WTC11 (cell line): ENCODE results near the gene LRMDA. TPM values are rescaled to one million over a fixed set of nuclear protein-coding genes. Genes with fewer than 3 reads are reported as not detected.

Experiments
- ATAC-seq: fragments of 200-7000 bp; cut with Tn5 transposase; 2 replicates; pipeline ENCODE4 v1.10.0; 2021; ENCODE audit warnings: mild to moderate bottlenecking, moderate library complexity
- CTCF ChIA-PET: fragments of 300-600 bp; sonication (Branson Sonifier 250); formaldehyde crosslinking; loops from one replicate; lab custom pipeline; 2021; ENCODE audit warnings: antibody characterized with exemption; lab: Charles Lee
- POLR2A ChIA-PET: fragments of 350-600 bp; sonication (Branson Sonifier 250); formaldehyde crosslinking; loops from one replicate; lab custom pipeline; 2021; ENCODE audit warnings: antibody characterized with exemption; lab: Charles Lee
- DNase-seq: peaks from one replicate; pipeline ENCODE4 v3.0.0; 2021; ENCODE audit warnings: low spot score
- H3K27ac Mint-ChIP-seq: 2 replicates; pipeline ENCODE4 v1.8.0; 2021; ENCODE audit warnings: mixed read lengths
- H3K27me3 Mint-ChIP-seq: 2 replicates; pipeline ENCODE4 v1.8.0; 2021; ENCODE audit warnings: low read depth, mild to moderate bottlenecking, moderate library complexity, mixed read lengths
- H3K36me3 Mint-ChIP-seq: 2 replicates; pipeline ENCODE4 v1.8.0; 2021; ENCODE audit warnings: mixed read lengths
- H3K4me1 Mint-ChIP-seq: 2 replicates; pipeline ENCODE4 v1.8.0; 2022; ENCODE audit warnings: mixed read lengths
- H3K4me3 Mint-ChIP-seq: 2 replicates; pipeline ENCODE4 v1.8.0; 2021; ENCODE audit warnings: mild to moderate bottlenecking, moderate library complexity, mixed read lengths
- H3K9me3 Mint-ChIP-seq: 2 replicates; pipeline ENCODE4 v1.8.0; 2021; ENCODE audit warnings: mixed read lengths
- ATF1 ChIP-seq: sonication (generic); formaldehyde crosslinking; IDR thresholded peaks from 2 replicates; pipeline ENCODE4 v1.8.1; 2023; ENCODE audit warnings: mild to moderate bottlenecking, moderate library complexity, missing genetic modification reagents
- CREM ChIP-seq: sonication (generic); formaldehyde crosslinking; IDR thresholded peaks from 2 replicates; pipeline ENCODE4 v1.8.1; 2022; ENCODE audit warnings: mild to moderate bottlenecking, missing genetic modification reagents, moderate library complexity
- ETV6 ChIP-seq: sonication (generic); formaldehyde crosslinking; IDR thresholded peaks from 2 replicates; pipeline ENCODE4 v1.8.1; 2022; ENCODE audit warnings: mild to moderate bottlenecking, missing genetic modification reagents
- JUN ChIP-seq: sonication (generic); formaldehyde crosslinking; IDR thresholded peaks from 2 replicates; pipeline ENCODE4 v1.8.0; 2023; ENCODE audit warnings: mild to moderate bottlenecking, missing genetic modification reagents
- OVOL2 ChIP-seq: fragments of 250-450 bp; sonication (Bioruptor Pico); IDR thresholded peaks from 2 replicates; pipeline ENCODE4 v1.9.0; 2021; ENCODE audit warnings: mild to moderate bottlenecking, borderline replicate concordance
- RELA ChIP-seq: sonication (generic); formaldehyde crosslinking; IDR thresholded peaks from 2 replicates; pipeline ENCODE4 v1.8.1; 2022; ENCODE audit warnings: missing genetic modification reagents, mild to moderate bottlenecking, borderline replicate concordance
- SMAD3 ChIP-seq: sonication (generic); formaldehyde crosslinking; IDR thresholded peaks from 2 replicates; pipeline ENCODE4 v1.8.0; 2022; ENCODE audit warnings: missing genetic modification reagents, mild to moderate bottlenecking, borderline replicate concordance
- SP1 ChIP-seq: sonication (generic); formaldehyde crosslinking; conservative IDR thresholded peaks from 2 replicates; pipeline ENCODE4 v1.8.1; 2022; ENCODE audit warnings: missing genetic modification reagents
- TCF7 ChIP-seq: sonication (generic); formaldehyde crosslinking; IDR thresholded peaks from 2 replicates; pipeline ENCODE4 v1.8.0; 2022; ENCODE audit warnings: mild to moderate bottlenecking, low read depth, missing genetic modification reagents, moderate library complexity
- TEAD4 ChIP-seq: sonication (generic); formaldehyde crosslinking; IDR thresholded peaks from 2 replicates; pipeline ENCODE4 v1.8.0; 2022; ENCODE audit warnings: mild to moderate bottlenecking, missing genetic modification reagents
- ZNF263 ChIP-seq: sonication (generic); formaldehyde crosslinking; IDR thresholded peaks from 2 replicates; pipeline ENCODE4 v1.8.1; 2022; ENCODE audit warnings: low read depth, mild to moderate bottlenecking, moderate library complexity, missing genetic modification reagents
- total RNA-seq: library from RNA; stranded (reverse); gene quantifications from 3 replicates; pipeline ENCODE4 v1.2.3, GENCODE V29; 2021
- TF ChIP-seq, protein P1 (sequence below): sonication (generic); formaldehyde crosslinking; IDR thresholded peaks from 2 replicates; pipeline ENCODE4 v1.8.1; 2023; ENCODE audit warnings: mild to moderate bottlenecking, moderate library complexity, missing genetic modification reagents
- TF ChIP-seq, protein P2 (sequence below): sonication (generic); formaldehyde crosslinking; conservative IDR thresholded peaks from 2 replicates; pipeline ENCODE4 v1.8.1; 2022; ENCODE audit warnings: mild to moderate bottlenecking, missing genetic modification reagents
- TF ChIP-seq, protein P3 (sequence below): sonication (generic); formaldehyde crosslinking; IDR thresholded peaks from 2 replicates; pipeline ENCODE4 v1.8.0; 2023; ENCODE audit warnings: missing genetic modification reagents
- TF ChIP-seq, protein P4 (sequence below): sonication (generic); formaldehyde crosslinking; IDR thresholded peaks from 2 replicates; pipeline ENCODE4 v1.8.0; 2022; ENCODE audit warnings: missing genetic modification reagents
- TF ChIP-seq, protein P5 (sequence below): fragments of 250-450 bp; sonication (Bioruptor Pico); IDR thresholded peaks from 2 replicates; pipeline ENCODE4 v1.9.0; 2021; ENCODE audit warnings: mild to moderate bottlenecking, borderline replicate concordance
- TF ChIP-seq, protein P6 (sequence below): sonication (generic); formaldehyde crosslinking; IDR thresholded peaks from 2 replicates; pipeline ENCODE4 v1.8.0; 2022; ENCODE audit warnings: mild to moderate bottlenecking, missing genetic modification reagents
- TF ChIP-seq, protein P7 (sequence below): fragments of 250-450 bp; sonication (Bioruptor Pico); IDR thresholded peaks from 2 replicates; pipeline ENCODE4 v1.9.0; 2021; ENCODE audit warnings: mild to moderate bottlenecking
- TF ChIP-seq, protein P8 (sequence below): sonication (generic); formaldehyde crosslinking; IDR thresholded peaks from 2 replicates; pipeline ENCODE4 v1.8.0; 2022; ENCODE audit warnings: mild to moderate bottlenecking, missing genetic modification reagents

Gene LRMDA
- total RNA-seq, 1 experiment from 2014 or later: 0.92 TPM

DNA sequence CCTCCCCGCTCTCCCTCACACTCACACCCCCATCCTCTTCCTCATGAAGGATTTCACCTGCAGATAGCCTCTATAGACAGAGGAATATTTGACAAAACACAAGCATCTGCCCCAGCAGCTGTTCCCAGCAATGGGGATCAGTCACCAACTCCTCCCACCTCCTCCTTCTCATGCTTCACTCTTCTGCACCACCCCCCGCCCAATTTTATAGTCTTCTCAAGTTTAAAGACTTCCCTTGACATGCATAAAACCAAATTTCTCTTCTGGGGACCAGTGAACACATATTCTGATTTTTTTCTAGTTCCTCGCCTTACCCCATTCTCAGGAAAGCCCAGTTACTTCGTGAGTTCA, 654.4 kb downstream of the LRMDA start:
- H3K27ac Mint-ChIP-seq: no peak overlapping the region

More for the DNA sequence above, 654.4 kb downstream of the LRMDA start:
- no peak for DNase-seq
- Mint-ChIP-seq H3K9me3 (peaks cover 9% of the 10 kb centered on the region), H3K4me1 (peaks cover 67% of the 10 kb centered on the region)
- CTCF ChIA-PET: interaction anchor here (2.8 to 3.6 kb wide), 2 partner anchors 49 to 218 kb away, joined by 17 to 29 read pairs; no protein-coding TSS in a partner anchor
- ATAC-seq: no peak
- TF ChIP-seq OVOL2 (CRISPR knock-in tag) (no peak), SMAD3 (CRISPR knock-in tag) (no peak), JUN (CRISPR knock-in tag) (no peak), ETV6 (CRISPR knock-in tag) (no peak), ATF1 (CRISPR knock-in tag) (no peak), TEAD4 (CRISPR knock-in tag) (no peak), ZNF263 (CRISPR knock-in tag) (no peak), CREM (CRISPR knock-in tag) (no peak), SP1 (CRISPR knock-in tag) (no peak), RELA (CRISPR knock-in tag) (no peak), TCF7 (CRISPR knock-in tag) (no peak)
- TF ChIP-seq, protein P1, sequence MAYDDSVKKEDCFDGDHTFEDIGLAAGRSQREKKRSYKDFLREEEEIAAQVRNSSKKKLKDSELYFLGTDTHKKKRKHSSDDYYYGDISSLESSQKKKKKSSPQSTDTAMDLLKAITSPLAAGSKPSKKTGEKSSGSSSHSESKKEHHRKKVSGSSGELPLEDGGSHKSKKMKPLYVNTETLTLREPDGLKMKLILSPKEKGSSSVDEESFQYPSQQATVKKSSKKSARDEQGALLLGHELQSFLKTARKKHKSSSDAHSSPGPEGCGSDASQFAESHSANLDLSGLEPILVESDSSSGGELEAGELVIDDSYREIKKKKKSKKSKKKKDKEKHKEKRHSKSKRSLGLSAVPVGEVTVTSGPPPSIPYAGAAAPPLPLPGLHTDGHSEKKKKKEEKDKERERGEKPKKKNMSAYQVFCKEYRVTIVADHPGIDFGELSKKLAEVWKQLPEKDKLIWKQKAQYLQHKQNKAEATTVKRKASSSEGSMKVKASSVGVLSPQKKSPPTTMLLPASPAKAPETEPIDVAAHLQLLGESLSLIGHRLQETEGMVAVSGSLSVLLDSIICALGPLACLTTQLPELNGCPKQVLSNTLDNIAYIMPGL (CRISPR knock-in tag): no peak
- TF ChIP-seq, protein P2, sequence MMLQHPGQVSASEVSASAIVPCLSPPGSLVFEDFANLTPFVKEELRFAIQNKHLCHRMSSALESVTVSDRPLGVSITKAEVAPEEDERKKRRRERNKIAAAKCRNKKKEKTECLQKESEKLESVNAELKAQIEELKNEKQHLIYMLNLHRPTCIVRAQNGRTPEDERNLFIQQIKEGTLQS (CRISPR knock-in tag): no peak
- TF ChIP-seq, protein P3, sequence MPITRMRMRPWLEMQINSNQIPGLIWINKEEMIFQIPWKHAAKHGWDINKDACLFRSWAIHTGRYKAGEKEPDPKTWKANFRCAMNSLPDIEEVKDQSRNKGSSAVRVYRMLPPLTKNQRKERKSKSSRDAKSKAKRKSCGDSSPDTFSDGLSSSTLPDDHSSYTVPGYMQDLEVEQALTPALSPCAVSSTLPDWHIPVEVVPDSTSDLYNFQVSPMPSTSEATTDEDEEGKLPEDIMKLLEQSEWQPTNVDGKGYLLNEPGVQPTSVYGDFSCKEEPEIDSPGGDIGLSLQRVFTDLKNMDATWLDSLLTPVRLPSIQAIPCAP (CRISPR knock-in tag): no peak
- TF ChIP-seq, protein P4, sequence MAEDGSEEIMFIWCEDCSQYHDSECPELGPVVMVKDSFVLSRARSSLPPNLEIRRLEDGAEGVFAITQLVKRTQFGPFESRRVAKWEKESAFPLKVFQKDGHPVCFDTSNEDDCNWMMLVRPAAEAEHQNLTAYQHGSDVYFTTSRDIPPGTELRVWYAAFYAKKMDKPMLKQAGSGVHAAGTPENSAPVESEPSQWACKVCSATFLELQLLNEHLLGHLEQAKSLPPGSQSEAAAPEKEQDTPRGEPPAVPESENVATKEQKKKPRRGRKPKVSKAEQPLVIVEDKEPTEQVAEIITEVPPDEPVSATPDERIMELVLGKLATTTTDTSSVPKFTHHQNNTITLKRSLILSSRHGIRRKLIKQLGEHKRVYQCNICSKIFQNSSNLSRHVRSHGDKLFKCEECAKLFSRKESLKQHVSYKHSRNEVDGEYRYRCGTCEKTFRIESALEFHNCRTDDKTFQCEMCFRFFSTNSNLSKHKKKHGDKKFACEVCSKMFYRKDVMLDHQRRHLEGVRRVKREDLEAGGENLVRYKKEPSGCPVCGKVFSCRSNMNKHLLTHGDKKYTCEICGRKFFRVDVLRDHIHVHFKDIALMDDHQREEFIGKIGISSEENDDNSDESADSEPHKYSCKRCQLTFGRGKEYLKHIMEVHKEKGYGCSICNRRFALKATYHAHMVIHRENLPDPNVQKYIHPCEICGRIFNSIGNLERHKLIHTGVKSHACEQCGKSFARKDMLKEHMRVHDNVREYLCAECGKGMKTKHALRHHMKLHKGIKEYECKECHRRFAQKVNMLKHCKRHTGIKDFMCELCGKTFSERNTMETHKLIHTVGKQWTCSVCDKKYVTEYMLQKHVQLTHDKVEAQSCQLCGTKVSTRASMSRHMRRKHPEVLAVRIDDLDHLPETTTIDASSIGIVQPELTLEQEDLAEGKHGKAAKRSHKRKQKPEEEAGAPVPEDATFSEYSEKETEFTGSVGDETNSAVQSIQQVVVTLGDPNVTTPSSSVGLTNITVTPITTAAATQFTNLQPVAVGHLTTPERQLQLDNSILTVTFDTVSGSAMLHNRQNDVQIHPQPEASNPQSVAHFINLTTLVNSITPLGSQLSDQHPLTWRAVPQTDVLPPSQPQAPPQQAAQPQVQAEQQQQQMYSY (CRISPR knock-in tag): no peak
- TF ChIP-seq, protein P5, sequence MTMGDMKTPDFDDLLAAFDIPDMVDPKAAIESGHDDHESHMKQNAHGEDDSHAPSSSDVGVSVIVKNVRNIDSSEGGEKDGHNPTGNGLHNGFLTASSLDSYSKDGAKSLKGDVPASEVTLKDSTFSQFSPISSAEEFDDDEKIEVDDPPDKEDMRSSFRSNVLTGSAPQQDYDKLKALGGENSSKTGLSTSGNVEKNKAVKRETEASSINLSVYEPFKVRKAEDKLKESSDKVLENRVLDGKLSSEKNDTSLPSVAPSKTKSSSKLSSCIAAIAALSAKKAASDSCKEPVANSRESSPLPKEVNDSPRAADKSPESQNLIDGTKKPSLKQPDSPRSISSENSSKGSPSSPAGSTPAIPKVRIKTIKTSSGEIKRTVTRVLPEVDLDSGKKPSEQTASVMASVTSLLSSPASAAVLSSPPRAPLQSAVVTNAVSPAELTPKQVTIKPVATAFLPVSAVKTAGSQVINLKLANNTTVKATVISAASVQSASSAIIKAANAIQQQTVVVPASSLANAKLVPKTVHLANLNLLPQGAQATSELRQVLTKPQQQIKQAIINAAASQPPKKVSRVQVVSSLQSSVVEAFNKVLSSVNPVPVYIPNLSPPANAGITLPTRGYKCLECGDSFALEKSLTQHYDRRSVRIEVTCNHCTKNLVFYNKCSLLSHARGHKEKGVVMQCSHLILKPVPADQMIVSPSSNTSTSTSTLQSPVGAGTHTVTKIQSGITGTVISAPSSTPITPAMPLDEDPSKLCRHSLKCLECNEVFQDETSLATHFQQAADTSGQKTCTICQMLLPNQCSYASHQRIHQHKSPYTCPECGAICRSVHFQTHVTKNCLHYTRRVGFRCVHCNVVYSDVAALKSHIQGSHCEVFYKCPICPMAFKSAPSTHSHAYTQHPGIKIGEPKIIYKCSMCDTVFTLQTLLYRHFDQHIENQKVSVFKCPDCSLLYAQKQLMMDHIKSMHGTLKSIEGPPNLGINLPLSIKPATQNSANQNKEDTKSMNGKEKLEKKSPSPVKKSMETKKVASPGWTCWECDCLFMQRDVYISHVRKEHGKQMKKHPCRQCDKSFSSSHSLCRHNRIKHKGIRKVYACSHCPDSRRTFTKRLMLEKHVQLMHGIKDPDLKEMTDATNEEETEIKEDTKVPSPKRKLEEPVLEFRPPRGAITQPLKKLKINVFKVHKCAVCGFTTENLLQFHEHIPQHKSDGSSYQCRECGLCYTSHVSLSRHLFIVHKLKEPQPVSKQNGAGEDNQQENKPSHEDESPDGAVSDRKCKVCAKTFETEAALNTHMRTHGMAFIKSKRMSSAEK (CRISPR knock-in tag): no peak
- TF ChIP-seq, protein P6, sequence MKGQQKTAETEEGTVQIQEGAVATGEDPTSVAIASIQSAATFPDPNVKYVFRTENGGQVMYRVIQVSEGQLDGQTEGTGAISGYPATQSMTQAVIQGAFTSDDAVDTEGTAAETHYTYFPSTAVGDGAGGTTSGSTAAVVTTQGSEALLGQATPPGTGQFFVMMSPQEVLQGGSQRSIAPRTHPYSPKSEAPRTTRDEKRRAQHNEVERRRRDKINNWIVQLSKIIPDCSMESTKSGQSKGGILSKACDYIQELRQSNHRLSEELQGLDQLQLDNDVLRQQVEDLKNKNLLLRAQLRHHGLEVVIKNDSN: no peak
- TF ChIP-seq, protein P7, sequence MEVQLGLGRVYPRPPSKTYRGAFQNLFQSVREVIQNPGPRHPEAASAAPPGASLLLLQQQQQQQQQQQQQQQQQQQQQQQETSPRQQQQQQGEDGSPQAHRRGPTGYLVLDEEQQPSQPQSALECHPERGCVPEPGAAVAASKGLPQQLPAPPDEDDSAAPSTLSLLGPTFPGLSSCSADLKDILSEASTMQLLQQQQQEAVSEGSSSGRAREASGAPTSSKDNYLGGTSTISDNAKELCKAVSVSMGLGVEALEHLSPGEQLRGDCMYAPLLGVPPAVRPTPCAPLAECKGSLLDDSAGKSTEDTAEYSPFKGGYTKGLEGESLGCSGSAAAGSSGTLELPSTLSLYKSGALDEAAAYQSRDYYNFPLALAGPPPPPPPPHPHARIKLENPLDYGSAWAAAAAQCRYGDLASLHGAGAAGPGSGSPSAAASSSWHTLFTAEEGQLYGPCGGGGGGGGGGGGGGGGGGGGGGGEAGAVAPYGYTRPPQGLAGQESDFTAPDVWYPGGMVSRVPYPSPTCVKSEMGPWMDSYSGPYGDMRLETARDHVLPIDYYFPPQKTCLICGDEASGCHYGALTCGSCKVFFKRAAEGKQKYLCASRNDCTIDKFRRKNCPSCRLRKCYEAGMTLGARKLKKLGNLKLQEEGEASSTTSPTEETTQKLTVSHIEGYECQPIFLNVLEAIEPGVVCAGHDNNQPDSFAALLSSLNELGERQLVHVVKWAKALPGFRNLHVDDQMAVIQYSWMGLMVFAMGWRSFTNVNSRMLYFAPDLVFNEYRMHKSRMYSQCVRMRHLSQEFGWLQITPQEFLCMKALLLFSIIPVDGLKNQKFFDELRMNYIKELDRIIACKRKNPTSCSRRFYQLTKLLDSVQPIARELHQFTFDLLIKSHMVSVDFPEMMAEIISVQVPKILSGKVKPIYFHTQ (CRISPR knock-in tag): no peak
- TF ChIP-seq, protein P8, sequence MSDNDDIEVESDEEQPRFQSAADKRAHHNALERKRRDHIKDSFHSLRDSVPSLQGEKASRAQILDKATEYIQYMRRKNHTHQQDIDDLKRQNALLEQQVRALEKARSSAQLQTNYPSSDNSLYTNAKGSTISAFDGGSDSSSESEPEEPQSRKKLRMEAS (CRISPR knock-in tag): no peak
- TF ChIP-seq, all 79 proteins: peak for 0
- H3K36me3 Mint-ChIP-seq: no peaks in the 10 kb centered on the region
- H3K27me3 Mint-ChIP-seq: peaks cover 12% of the 10 kb centered on the region
- H3K4me3 Mint-ChIP-seq: no peak overlapping the region
- POLR2A ChIA-PET: no interaction called here
